B cell (primary cell): ENCODE data around the gene PCDH15. TPM values are rescaled to one million over a fixed set of nuclear protein-coding genes. Genes with fewer than 3 reads are reported as not detected.

Source experiments
- ATAC-seq: fragments of 200-7000 bp; cut with Tn5 transposase; one replicate; pipeline ENCODE4 v1.10.0; 2021; ENCODE audit warnings: low read depth, mild to moderate bottlenecking, moderate number of reproducible peaks, moderate library complexity
- CTCF ChIA-PET: fragments of 350-600 bp; sonication (Branson Sonifier 250); formaldehyde crosslinking; loops from one replicate; lab custom pipeline; 2021; ENCODE audit warnings: antibody characterized with exemption, inconsistent platforms; lab: Charles Lee
- POLR2A ChIA-PET: fragments of 350-600 bp; sonication (Branson Sonifier 250); formaldehyde crosslinking; loops from one replicate; lab custom pipeline; 2021; ENCODE audit warnings: antibody characterized with exemption; lab: Charles Lee
- DNase-seq: peaks from one replicate; pipeline ENCODE4 v3.0.0; 2013
- H2AFZ ChIP-seq: 2 replicates; pipeline ENCODE4 v1.6.1; 2012; ENCODE audit warnings: mild to moderate bottlenecking, low read depth, low read length; ENCODE audit not compliant: insufficient read depth, poor library complexity, severe bottlenecking
- H3K27ac ChIP-seq, 2 donors: 1 replicate in 1 of 2; 2 replicates in 1 of 2; pipeline ENCODE4 v1.5.1; 2012 to 2013; ENCODE audit warnings: low read length in 2 of 2, mild to moderate bottlenecking in 2 of 2, moderate library complexity in 1 of 2
- H3K27me3 ChIP-seq, 4 experiments: fragments of 200-600 bp in 1 of 4; sonication (generic) in 1 of 4; replicated peaks in 1 of 4; 1 replicate in 2 of 4; 2 replicates in 2 of 4; pipeline versions ENCODE4 v1.6.1 to v1.7.0; 2013 to 2016; ENCODE audit warnings: low read length in 3 of 4, mild to moderate bottlenecking in 2 of 4, mixed read lengths in 1 of 4, moderate library complexity in 1 of 4; ENCODE audit not compliant: insufficient read depth in 4 of 4, control insufficient read depth in 3 of 4; ENCODE audit errors: control extremely low read depth in 1 of 4
- H3K36me3 ChIP-seq, 2 experiments: replicated peaks in 1 of 2; 1 replicate in 1 of 2; 2 replicates in 1 of 2; pipeline versions ENCODE4 v1.6.1 to v1.7.1; 2013; ENCODE audit warnings: low read length in 1 of 2; ENCODE audit not compliant: insufficient read depth in 2 of 2, control insufficient read depth in 1 of 2; ENCODE audit errors: control extremely low read depth in 1 of 2, extremely low read depth in 1 of 2
- H3K4me1 ChIP-seq, 2 donors: fragments of 200-600 bp in 1 of 2; sonication (generic) in 1 of 2; 1 replicate in 1 of 2; 2 replicates in 1 of 2; pipeline versions ENCODE4 v1.5.1 to v1.6.1; 2013 to 2017; ENCODE audit warnings: low read length in 2 of 2; ENCODE audit not compliant: control insufficient read depth in 2 of 2, insufficient read depth in 2 of 2
- H3K4me2 ChIP-seq: replicated peaks from 2 replicates; pipeline ENCODE3; 2012; ENCODE audit warnings: mild to moderate bottlenecking, low read depth, low read length; ENCODE audit not compliant: poor library complexity, severe bottlenecking
- H3K4me3 ChIP-seq, 5 experiments: fragments of 200-600 bp in 1 of 5; sonication (generic) in 1 of 5; 1 replicate in 3 of 5; 2 replicates in 2 of 5; pipeline versions ENCODE4 v1.5.1 to v1.7.0; 2011 to 2016; ENCODE audit warnings: low read length in 4 of 5, mild to moderate bottlenecking in 4 of 5, low read depth in 2 of 5, control low read depth in 1 of 5, moderate library complexity in 1 of 5; ENCODE audit not compliant: insufficient read depth in 1 of 5; ENCODE audit errors: control extremely low read depth in 1 of 5, extremely low read depth in 1 of 5
- H3K79me2 ChIP-seq: fragments of 200-600 bp; sonication (generic); one replicate; pipeline ENCODE4 v1.6.0; 2016; ENCODE audit warnings: low read length; ENCODE audit not compliant: control insufficient read depth, insufficient read depth
- H3K9ac ChIP-seq: fragments of 200-600 bp; sonication (generic); 2 replicates; pipeline ENCODE4 v1.6.1; 2017; ENCODE audit warnings: mild to moderate bottlenecking, low read length, moderate library complexity
- H3K9me3 ChIP-seq, 3 donors: one replicate each; pipeline versions ENCODE4 v1.6.1 to v1.7.1; 2013; ENCODE audit warnings: low read length in 2 of 3; ENCODE audit not compliant: control insufficient read depth in 2 of 3, insufficient read depth in 1 of 3; ENCODE audit errors: control extremely low read depth in 1 of 3
- H4K20me1 ChIP-seq: 2 replicates; pipeline ENCODE4 v1.6.0; 2012; ENCODE audit warnings: mild to moderate bottlenecking, low read length; ENCODE audit not compliant: insufficient read depth, control insufficient read depth, poor library complexity, severe bottlenecking
- H3K27ac Mint-ChIP-seq: one replicate; pipeline ENCODE4 v1.8.0; 2021; ENCODE audit warnings: mixed read lengths
- H3K27me3 Mint-ChIP-seq: one replicate; pipeline ENCODE4 v1.8.0; 2021; ENCODE audit warnings: mixed read lengths
- H3K4me1 Mint-ChIP-seq: one replicate; pipeline ENCODE4 v1.8.0; 2021; ENCODE audit warnings: mixed read lengths
- H3K4me3 Mint-ChIP-seq: one replicate; pipeline ENCODE4 v1.8.0; 2021; ENCODE audit warnings: mixed read lengths
- H3K9me3 Mint-ChIP-seq: one replicate; pipeline ENCODE4 v1.8.0; 2022; ENCODE audit warnings: mixed read lengths; ENCODE audit not compliant: insufficient read depth
- CTCF ChIP-seq: fragments of 200-600 bp; IDR thresholded peaks from one replicate; pipeline ENCODE4 v1.8.0; 2022; ENCODE audit warnings: antibody characterized with exemption, mild to moderate bottlenecking
- EZH2 ChIP-seq: IDR thresholded peaks from 2 replicates; pipeline ENCODE4 v1.6.1; 2012; ENCODE audit warnings: borderline replicate concordance, low read depth, mild to moderate bottlenecking, moderate library complexity, low read length; ENCODE audit not compliant: insufficient read depth, poor library complexity, severe bottlenecking
- WGBS: methylation state at CpG from one replicate; pipeline ENCODE4 v1.1.5; 2013; ENCODE audit warnings: missing lambda C conversion rate; ENCODE audit not compliant: insufficient coverage; 5-methylcytosine and 5-hydroxymethylcytosine counted together
- intact Hi-C: fragments of 100-400 bp; cut with micrococcal nuclease; formaldehyde crosslinking; loops from one replicate; pipeline ENCODE4 v1.10.0; 2022
- polyA plus RNA-seq: library from polyadenylated mRNA; depleted of rRNA; stranded (reverse); fragments of >200 nt; gene quantifications from 2 replicates; pipeline ENCODE4 v1.2.3, GENCODE V29; 2012
- total RNA-seq, 2 donors: library from RNA; stranded (reverse); fragments of 120-200 nt in 1 of 2; gene quantifications; 1 replicate in 1 of 2; 2 replicates in 1 of 2; pipeline versions ENCODE4 v1.2.3 to v1.2.4, GENCODE V29; 2013 to 2022

PCDH15 gene
- total and polyA plus RNA-seq, 2 donors (not counting 1 experiment from before 2014, with no cell fraction given): not detected

- Mint-ChIP-seq H3K4me1 (no peaks in the 10 kb centered on the region), H3K27me3 (no peaks in the 10 kb centered on the region), H3K27ac (no peak overlapping the region), H3K9me3 (peaks cover 2% of the 10 kb centered on the region), H3K4me3 (no peak overlapping the region)
- no peak for DNase-seq
- Histone ChIP-seq H3K27ac (no peak overlapping the region), H3K4me2 (no peak overlapping the region), H3K9ac (no peak overlapping the region), H3K4me1 (no peaks in the 10 kb centered on the region), H3K36me3 (no peaks in the 10 kb centered on the region), H3K9me3 (no peaks in the 10 kb centered on the region), H4K20me1 (no peaks in the 10 kb centered on the region), H3K79me2 (no peaks in the 10 kb centered on the region), H3K27me3 (no peaks in the 10 kb centered on the region), H2AFZ (no peak overlapping the region), H3K4me3 (no peak overlapping the region)
- no peak for TF ChIP-seq CTCF
- no peak for TF ChIP-seq EZH2
- no peak for ATAC-seq
- intact Hi-C loops: no loop called here
- WGBS: 93% methylated on average over 3 of the region's 6 CpGs
- POLR2A ChIA-PET: no interaction called here
- CTCF ChIA-PET: no interaction called here
Observed at GRCh38 chr10:54124209-54124885, 676.7 kb downstream of the PCDH15 start.

GRCh38 chr10:54120806-54121205 is 680.2 kb downstream of the PCDH15 start:
- no peaks in the 10 kb centered on the region for H3K4me1 ChIP-seq
- H3K27me3 Mint-ChIP-seq: no peaks in the 10 kb centered on the region
- H3K4me1 Mint-ChIP-seq: no peaks in the 10 kb centered on the region
- H3K9ac ChIP-seq: no peak overlapping the region
- H3K9me3 ChIP-seq: peaks cover 0 to 9% (median 0%) of the 10 kb centered on the region in 3 donors
- CTCF ChIA-PET: no interaction called here
- no peak overlapping the region for H3K4me3 ChIP-seq
- no peak for ATAC-seq
- H3K4me3 Mint-ChIP-seq: no peak overlapping the region
- H3K27ac Mint-ChIP-seq: no peak overlapping the region
- no peaks in the 10 kb centered on the region for H3K36me3 ChIP-seq
- intact Hi-C loops: no loop called here
- no CpG with 5 or more reads among the region's 1 CpG for WGBS
- H2AFZ ChIP-seq: no peak overlapping the region
- H3K9me3 Mint-ChIP-seq: peaks cover 4% of the 10 kb centered on the region
- TF ChIP-seq EZH2 (no peak), CTCF (no peak)
- no peak overlapping the region for H3K27ac ChIP-seq
- no peak overlapping the region for H3K4me2 ChIP-seq
- no peak for DNase-seq
- POLR2A ChIA-PET: no interaction called here
- no peaks in the 10 kb centered on the region for H4K20me1 ChIP-seq
- H3K27me3 ChIP-seq: no peaks in the 10 kb centered on the region
- H3K79me2 ChIP-seq: no peaks in the 10 kb centered on the region
